GM12873 (cell line): ENCODE measurements around the gene SPRYD3.

ENCODE experiments used
- CTCF ChIP-seq: IDR thresholded peaks from 2 replicates; pipeline ENCODE4 v1.5.1; 2012; ENCODE audit warnings: low read depth, mild to moderate bottlenecking, moderate library complexity, low read length, control low read depth; ENCODE audit not compliant: insufficient read depth; ENCODE audit errors: missing control alignments

The SPRYD3 gene

GRCh38 chr12:53070877-53071492 is 8.2 kb downstream of the SPRYD3 start:
- no peak for TF ChIP-seq CTCF

GRCh38 chr12:53069621-53070410 is 9.4 kb downstream of the SPRYD3 start:
- TF ChIP-seq CTCF, result no peak

GRCh38 chr12:53068811-53069585 is 10.2 kb downstream of the SPRYD3 start:
- no peak for TF ChIP-seq CTCF

GRCh38 chr12:53067993-53068770 is 11.0 kb downstream of the SPRYD3 start:
- no peak for TF ChIP-seq CTCF

- TF ChIP-seq CTCF, result no peak
Observed at GRCh38 chr12:53067074-53067992, 11.9 kb downstream of the SPRYD3 start.

- TF ChIP-seq CTCF, result peak; percentile 94
Observed at GRCh38 chr12:53065975-53066931, 12.9 kb downstream of the SPRYD3 start.
